Activated CD8-positive, alpha-beta memory T cell treated with anti-CD3 and anti-CD28 coated beads for 1 hour (primary cell): ENCODE data around the gene TMBIM6.

ENCODE experiments used
- DNase-seq, 2 donors: peaks; one replicate each; pipeline ENCODE4 v3.0.0-alpha.2; 2020; ENCODE audit warnings: low read depth in 1 of 2; ENCODE audit errors: extremely low read depth in 1 of 2

Gene TMBIM6

DNA sequence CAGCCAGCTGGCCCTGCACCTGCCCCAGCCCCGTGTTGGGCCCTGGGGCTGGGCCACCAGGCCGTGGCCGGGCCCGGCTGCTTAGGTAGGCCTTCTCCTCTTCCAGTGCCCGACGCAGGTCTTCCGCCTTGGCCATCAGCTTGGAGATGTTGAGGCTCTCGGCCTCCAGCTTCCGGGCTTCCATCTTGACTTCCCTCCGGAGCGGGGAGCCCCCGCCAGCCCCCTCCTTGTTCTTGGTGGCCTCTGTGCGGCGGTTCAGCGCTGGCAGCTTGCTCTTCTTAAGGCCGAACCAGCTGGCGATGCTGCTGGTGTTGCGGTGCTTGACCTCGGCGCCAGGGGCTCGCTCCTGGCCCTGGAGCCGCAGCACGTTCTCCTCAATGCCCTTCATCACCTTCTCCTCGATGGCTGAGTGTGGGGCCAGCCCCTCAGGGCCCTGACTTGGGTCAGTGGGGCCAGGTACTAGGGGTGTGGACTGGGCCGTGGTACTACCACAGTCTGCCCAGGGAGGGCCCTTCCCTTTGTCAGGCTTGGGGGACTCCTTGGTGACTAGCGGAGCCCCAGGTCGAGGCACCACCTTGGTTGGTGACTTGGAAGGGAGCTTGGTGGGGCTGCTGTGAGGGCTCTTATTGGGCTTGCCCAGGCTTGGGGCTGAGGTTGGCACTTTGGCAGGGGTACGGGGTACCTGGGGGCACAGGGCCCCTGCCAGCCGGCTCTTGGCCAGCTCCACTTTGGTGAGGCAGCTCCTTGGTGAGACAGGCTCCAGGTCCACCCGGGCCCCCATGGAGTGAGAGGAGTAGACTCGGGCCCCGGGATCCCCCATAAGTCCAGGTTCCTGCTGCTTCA is 53.7 kb downstream of the TMBIM6 start:
- DNase-seq: no peak

DNA sequence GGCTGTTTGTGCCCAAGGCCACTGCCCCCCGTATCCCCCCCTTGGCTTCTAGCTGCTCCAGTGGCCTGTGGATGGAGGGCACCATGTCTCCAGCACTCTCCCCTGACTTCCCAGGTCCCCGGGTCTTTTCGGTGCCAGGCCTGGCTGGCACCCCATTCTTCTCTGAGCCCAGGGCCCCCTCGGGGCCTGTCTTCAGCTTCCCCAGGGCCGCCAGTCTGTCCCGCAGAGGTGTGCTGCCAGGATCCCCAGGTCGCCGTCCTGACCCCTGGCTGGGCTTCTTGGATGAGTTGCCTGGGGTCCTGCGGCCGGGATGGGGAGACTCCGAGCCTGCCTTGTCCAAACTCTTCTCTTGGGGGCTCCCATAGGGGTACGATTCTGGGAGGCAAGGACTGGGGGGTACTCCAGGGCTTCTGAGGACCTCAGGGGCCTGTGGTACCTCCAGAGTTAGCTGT is 54.3 kb downstream of the TMBIM6 start:
- no peak for DNase-seq

GRCh38 chr12:49796155-49796554 is 54.8 kb downstream of the TMBIM6 start:
- DNase-seq: no peak

- no peak for DNase-seq
These were observed 55.5 kb downstream of the TMBIM6 start for GRCh38 chr12:49796606-49797448.

- DNase-seq: no peak
These were observed 56.1 kb downstream of the TMBIM6 start for GRCh38 chr12:49797449-49797776.

DNA sequence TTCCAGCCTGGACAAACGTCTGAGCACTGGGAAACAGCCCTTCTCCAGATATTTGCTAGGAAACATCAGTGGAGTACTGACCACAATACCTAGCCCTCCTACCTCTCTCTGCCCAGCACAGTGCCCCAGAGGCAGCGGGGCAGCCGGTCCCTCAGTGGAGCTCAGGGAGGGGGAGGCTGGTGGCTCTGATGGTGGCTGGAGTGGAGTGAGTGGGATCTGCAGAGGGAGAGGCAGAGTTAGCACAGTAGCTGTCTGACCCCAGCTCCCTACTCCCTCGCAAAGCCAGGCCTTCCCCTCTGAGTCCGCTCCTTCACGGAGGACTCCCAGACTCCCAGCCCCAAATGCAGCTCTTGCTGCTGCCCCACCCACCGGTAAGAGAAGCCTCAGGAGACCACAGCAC is 56.9 kb downstream of the TMBIM6 start:
- no peak for DNase-seq

DNA sequence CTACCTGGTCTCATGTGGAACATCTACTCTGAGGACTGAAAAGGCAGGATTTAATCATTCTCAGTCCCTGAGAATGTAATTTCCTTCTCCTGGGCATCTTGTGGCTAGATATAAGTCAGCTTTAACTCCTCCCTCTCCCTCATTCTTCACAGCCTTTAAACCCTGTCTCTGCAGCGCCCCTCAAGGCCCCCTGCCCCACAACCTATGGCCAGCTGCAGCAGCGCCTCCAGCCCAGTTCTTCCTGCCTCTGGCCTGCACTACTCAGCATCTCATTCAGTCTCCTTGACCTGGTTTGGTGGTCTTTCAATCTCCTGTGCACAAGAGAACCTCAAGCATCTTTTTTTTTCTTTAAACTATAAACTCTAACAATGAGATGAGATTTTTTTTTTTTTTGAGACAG is 57.6 kb downstream of the TMBIM6 start:
- DNase-seq: no peak

DNA sequence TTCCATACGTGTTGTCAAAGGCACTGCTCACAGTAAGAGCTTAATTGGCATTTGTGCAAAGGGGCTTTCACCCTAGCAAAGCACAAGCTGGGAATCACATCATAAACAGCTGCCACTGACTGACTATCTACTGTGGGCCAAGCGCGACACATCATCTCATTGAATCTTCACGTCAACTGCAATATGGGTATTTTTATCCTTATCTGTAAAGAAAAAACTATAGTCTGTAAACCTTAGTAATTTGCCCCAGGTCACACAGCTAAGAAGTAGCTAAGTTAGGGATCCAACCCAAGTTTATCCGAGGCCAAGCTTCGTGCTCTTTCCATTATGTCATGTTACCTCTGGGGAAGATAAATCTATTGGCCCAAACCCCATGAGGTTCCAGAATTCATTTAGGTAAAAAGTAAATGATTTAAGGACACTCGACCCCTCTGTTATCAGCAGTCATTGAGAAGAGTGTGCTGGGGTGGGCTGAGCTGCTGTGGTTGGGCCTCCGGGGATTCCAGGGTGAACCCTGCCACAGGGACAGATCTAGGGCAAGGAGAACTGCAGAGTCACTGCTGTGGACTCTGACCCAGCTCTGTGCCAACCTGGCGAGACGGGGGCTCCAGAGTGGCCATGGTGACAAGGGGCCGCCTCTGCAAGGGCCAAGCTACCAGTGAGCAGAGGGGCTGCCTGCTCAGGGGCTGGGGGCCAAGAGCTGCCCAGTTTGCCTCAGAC is 59.2 kb downstream of the TMBIM6 start:
- no peak for DNase-seq

DNA sequence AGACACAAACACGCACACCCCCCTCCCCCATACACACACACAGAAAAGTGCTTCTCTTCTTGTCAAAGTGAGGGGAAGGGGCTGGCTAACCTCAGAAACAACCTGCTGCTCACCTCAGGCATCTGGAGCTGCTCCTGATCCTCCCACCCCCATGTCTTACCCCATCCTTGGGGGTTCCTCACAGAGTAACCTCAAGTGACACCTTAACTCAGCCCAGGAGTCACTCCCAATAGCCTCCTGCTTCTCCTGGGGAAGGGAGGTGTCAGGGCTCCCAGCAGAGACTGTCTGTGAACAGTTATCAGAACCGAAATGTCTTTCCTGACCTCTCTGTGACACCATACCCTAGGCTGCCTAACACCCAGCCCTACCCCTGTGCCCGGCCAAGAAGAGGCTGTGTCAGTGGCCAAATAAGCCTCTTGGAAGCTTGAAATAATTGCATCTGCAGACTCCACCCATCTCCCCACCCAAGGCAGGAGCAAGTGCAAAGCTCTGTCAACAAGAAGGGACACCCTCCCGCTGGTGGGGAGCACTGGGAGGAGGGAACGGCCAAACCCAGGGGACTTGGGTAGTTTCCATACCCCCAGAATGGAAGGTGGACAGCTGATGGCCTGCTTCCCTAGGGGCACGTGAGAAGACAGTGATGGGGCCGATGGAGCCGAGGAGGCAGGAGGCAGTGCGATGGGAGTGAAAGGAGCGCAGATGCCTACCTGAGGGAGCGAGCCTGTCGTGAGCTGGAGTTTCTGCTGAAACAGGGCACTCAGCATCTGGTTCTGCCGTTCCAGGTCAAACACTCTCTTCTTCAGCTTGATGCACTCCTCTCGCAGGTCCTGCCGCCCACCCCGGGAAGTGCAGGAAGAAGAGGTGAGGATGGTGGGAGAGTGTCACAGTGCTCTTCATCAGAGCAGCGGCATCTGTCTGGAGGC is 60.0 kb downstream of the TMBIM6 start:
- no peak for DNase-seq

- no peak for DNase-seq
These were observed 62.5 kb downstream of the TMBIM6 start for GRCh38 chr12:49803693-49804450.

- DNase-seq: no peak
These were observed 63.5 kb downstream of the TMBIM6 start for GRCh38 chr12:49804821-49805220.

DNA sequence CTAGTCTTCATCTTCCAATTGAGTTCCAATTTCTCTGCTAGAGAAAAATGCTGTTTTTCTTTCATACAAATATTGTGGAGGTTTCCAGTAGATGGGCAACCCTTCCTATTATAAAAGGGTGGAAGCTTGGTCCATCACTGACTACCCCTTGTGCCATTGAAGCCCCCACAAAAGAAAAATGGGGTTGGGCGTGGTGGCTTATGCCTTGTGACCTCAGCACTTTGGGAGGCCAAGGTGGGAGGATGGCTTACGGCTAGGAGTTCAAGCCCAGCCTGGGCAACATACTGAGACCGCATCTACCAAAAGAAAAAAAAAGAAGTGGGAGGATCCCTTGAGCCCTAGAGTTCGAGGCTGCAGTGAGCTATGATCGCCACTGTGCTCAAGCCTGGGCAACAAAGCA is 64.1 kb downstream of the TMBIM6 start:
- DNase-seq: no peak

DNA sequence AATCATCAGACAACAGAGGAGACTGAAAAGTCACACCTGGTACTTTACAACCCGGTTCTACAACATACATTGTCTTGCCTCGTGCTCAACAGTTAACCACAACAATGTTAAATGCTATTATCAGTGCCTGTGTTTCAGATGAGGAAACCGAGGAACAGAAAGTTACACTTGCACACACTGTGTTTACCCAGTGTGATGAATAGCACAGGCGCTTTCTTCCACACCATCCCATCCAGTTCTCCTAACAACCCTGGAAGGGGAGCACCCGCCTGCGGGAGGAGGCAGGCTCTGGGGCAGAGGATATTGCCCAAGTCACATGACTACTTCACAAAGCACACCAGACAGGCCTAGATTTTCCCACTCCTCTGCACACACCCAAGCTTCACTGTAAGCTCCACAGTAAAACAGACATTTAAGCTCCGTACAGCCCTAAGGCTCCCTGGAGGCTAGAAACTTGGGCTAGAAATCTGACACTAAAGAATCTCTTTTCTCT is 65.0 kb downstream of the TMBIM6 start:
- DNase-seq: no peak

DNA sequence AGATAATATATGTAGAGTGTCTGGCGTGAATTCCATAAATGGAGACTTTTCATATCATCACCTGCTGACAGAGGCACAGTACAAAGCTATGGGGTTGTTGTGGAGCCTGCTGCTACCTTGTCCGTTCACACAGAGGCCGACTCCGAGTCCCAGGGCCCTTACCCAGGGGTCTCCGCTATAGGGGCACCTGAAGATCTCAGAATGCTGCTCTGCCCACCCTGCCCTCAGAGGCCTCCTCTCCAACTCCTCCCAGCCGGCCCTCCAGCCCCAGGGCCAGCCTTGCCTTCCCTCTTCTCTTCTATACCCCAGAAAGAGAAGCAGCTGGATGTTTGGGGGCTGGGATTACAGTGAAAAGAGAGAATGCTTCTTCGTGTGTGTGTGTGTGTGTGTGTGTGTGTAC is 65.5 kb downstream of the TMBIM6 start:
- DNase-seq: no peak

DNA sequence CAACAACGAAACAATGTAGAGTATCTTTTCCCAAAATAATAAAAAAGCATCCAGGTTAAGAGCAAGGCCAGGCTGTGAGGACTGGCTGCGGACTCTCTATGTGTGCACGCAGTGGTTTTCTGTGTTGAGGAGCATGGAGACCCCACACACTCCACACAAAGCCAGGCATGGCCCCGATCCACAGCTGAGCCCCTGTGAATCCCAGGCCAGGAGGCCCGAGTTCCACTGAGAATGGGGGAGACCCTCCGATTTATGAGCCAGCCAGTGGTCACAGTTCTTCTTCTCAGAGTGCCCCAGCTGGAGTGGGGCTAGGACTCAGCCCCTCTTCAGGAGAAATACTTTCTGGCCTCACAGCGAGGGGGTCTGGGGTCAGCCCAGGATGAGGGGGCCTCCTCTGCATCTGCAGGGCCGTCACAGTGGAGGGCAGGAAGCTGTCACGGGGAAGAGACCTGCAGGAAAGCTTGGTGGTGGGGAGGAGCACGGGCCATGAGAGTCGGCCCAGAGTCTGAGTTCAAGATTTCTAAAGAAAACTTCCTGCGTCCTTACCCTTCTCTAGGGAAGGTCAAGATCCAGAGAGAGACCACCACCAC is 66.7 kb downstream of the TMBIM6 start:
- DNase-seq: no peak

DNA sequence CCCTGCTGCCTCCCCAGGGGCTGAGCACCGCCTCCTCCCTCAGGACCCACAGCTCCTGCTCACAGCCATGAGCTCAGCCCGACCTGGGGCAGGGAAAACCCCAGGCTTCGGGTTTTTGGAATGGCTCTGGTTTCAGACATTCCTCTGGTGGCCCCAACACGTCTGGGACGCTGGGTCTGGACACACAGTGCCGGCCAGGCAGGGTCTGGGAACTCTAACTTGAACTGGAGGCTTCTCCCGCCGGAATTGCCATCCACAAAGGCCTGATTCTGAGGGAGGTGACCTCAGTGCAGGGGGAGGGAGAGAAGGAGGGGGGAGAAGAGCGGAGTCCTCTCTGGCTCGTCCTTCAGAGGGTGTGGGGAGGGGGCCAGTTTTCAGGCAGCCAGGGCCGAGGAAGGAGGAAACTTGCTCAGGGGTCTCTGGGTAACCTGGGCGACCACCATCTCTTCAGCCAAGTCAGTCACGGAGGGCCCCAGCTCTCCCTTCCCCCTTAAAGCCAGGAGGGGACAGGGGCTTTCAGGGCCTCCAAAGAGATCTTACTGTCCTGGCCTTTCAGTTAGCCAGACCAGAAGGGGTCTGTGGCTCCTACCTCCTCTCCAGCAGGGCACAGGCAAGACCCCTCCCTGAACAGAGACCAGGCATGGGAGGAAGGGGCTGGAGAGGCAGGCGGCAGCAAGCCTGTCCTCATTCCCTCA is 67.5 kb downstream of the TMBIM6 start:
- DNase-seq: no peak

GRCh38 chr12:49809381-49809905 is 68.1 kb downstream of the TMBIM6 start:
- no peak for DNase-seq

DNA sequence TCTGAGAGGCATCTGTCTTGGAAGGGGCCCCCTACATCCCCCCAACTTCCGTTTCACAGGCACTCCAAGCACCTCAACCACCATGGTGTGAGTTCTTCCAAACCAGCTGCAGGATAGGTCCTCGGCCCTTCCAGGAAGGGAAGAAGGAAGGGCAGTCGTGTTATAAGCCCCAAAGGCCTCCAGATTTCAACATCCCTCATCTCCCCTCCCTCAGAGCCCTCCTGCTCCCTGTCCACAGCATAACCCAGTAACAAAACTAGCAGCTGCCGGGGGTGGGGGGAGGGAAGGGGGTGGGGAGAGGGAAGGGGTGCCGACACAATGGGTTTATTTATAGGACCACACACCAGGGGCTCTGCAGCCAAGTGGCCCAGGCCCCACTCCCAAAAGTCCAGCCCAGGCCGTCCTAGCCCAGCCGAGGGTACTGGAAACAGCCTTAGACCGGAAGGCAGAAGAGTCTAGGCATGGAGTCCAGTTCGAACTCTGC is 68.6 kb downstream of the TMBIM6 start:
- no peak for DNase-seq
